Aorta (tissue), 5 donors: ENCODE measurements around the gene THAP7. TPM values are rescaled to one million over a fixed set of nuclear protein-coding genes. Genes with fewer than 3 reads are reported as not detected.

ENCODE experiments used
- ATAC-seq: fragments of 200-7000 bp; cut with Tn5 transposase; one replicate; pipeline ENCODE4 v1.9.1; 2022; ENCODE audit warnings: moderate library complexity; ENCODE audit not compliant: low FRiP score
- DNase-seq, 2 donors: peaks; one replicate each; pipeline ENCODE4 v3.0.0-alpha.2; 2020
- H3K27ac ChIP-seq, 2 donors: one replicate each; pipeline ENCODE4 v1.5.1; 2013; ENCODE audit warnings: low read length in 2 of 2, mild to moderate bottlenecking in 2 of 2, moderate library complexity in 2 of 2, control low read depth in 1 of 2, inconsistent platforms in 1 of 2, low read depth in 1 of 2
- H3K27me3 ChIP-seq, 2 donors: one replicate each; pipeline ENCODE4 v1.6.1; 2013; ENCODE audit warnings: control low read depth in 1 of 2, low read length in 1 of 2, mild to moderate bottlenecking in 1 of 2, moderate library complexity in 1 of 2; ENCODE audit not compliant: insufficient read depth in 2 of 2, control insufficient read depth in 1 of 2
- H3K36me3 ChIP-seq, 2 donors: one replicate each; pipeline ENCODE4 v1.6.1; 2013; ENCODE audit warnings: control low read depth in 1 of 2, low read length in 1 of 2, mild to moderate bottlenecking in 1 of 2; ENCODE audit not compliant: insufficient read depth in 2 of 2, control insufficient read depth in 1 of 2
- H3K4me1 ChIP-seq, 2 donors: one replicate each; pipeline ENCODE4 v1.6.1; 2013; ENCODE audit warnings: low read length in 2 of 2, control low read depth in 1 of 2, mild to moderate bottlenecking in 1 of 2, moderate library complexity in 1 of 2; ENCODE audit not compliant: insufficient read depth in 2 of 2, control insufficient read depth in 1 of 2
- H3K4me3 ChIP-seq, 2 donors: one replicate each; pipeline ENCODE4 v1.5.1; 2013; ENCODE audit warnings: low read length in 2 of 2, control low read depth in 1 of 2, mild to moderate bottlenecking in 1 of 2
- H3K9me3 ChIP-seq: one replicate; pipeline ENCODE4 v1.6.1; 2013; ENCODE audit warnings: mild to moderate bottlenecking, low read length; ENCODE audit not compliant: control insufficient read depth
- WGBS, 2 donors: extraction: QIAGEN DNeasy Blood & Tissue Kit; methylation state at CpG; one replicate each; pipeline ENCODE4 v1.1.7; 2013; 5-methylcytosine and 5-hydroxymethylcytosine counted together
- intact Hi-C, 2 donors: fragments of 100-400 bp; cut with DNase I; formaldehyde crosslinking; loops; one replicate each; pipeline versions ENCODE4 v1.14.2 to v1.15.0; 2022
- polyA plus RNA-seq, 2 donors: library from polyadenylated mRNA; stranded (reverse); fragments of 200-250 nt; gene quantifications; one replicate each; pipeline ENCODE4 v1.2.3, GENCODE V29; 2013
- total RNA-seq, 2 donors: library from RNA; stranded (reverse); fragmentation: NEBNext Ultra II Directional; extraction: Animal tissue kit (Norgen Biotek cat#: 25700); gene quantifications; one replicate each; pipeline ENCODE4 v1.2.1, GENCODE V29; 2021
- donor health status: healthy with polysubstance abuse.
- donor health status: Bipolar disorder and iron deficiency.
- donor health status: DM: no; HTN: no; CAD: no.
- donor health status: DM: no; HTN: no; CAD: no.
- donor health status: DM: yes; HTN: yes; CAD: no.

Gene THAP7
- total and polyA plus RNA-seq, 4 donors = 16.4 to 69.0 (median 18.9) TPM

GRCh38 chr22:20986365-20986764 lies 15.6 kb downstream of the THAP7 start:
- 92 to 95% methylated on average over 1 of the region's 1 CpG for WGBS, 2 donors
- Histone ChIP-seq H3K36me3 (peaks cover 0 to 1% of the 10 kb centered on the region in 2 donors), H3K4me1 (no peaks in the 10 kb centered on the region), H3K4me3 (no peak overlapping the region), H3K27me3 (no peaks in the 10 kb centered on the region), H3K27ac (no peak overlapping the region), H3K9me3 (no peaks in the 10 kb centered on the region)
- ATAC-seq (no peak), DNase-seq (no peak)
- intact Hi-C loops = no loop called here

DNA sequence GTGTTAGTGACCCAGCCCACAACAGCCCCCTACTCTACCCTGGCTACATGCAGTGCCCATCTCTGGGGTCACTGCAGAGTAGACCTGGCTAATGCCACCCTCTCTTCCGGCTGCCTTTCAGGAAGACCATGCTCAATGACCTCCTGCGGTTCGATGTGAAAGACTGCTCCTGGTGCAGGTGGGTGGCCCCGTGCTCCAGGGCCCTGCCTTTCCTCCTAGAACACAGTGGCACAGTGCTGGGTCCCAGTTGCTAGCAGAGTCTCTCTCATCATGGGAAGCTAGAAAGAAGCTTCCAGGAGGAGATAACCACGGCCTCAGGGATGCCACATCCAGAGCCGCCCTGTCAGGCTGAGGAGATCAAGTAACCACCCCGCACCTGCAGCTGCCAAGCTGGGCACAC lies 16.2 kb downstream of the THAP7 start:
- Histone ChIP-seq H3K27ac (no peak overlapping the region), H3K4me1 (no peaks in the 10 kb centered on the region), H3K36me3 (peaks cover 0 to 1% of the 10 kb centered on the region in 2 donors), H3K4me3 (no peak overlapping the region), H3K9me3 (no peaks in the 10 kb centered on the region), H3K27me3 (no peaks in the 10 kb centered on the region)
- ATAC-seq (no peak), DNase-seq (no peak)
- 92 to 93% methylated on average over 7 of the region's 7 CpGs for WGBS, 2 donors
- intact Hi-C loops = no loop called here

DNA sequence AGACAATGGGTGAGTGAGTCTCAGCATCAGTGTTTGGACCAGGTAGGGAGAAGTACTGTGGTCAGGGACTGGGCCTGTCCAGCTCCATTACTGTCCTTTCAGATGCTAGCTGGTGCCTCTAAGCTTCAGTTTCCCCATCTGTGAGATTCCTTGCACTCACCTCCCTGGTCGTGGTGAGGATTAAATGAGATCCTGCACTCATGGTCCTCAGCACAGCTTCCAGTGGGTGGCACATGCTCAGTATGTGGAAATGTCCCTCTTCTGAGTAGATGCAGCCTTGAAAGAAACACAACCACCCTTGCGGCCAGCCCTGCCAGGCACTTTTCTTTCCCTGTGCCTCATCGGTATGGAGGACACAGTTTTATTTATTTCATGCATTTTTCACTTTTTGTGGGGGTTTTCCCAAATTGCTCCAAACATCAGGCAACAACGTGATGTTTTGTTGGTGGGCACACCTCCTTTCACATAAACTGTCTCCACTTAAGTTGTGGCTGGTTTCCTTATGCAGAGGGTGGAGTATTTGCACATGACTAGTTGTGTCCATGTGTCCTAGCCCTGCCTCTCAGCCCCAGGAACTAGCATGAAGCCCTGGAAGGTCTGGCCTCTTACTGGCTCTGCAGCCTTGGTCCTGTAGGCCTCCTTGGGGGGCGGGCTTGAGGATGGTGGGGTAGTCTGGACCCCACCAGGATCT lies 18.7 kb downstream of the THAP7 start:
- Histone ChIP-seq H3K27ac (no peak overlapping the region), H3K4me1 (no peaks in the 10 kb centered on the region), H3K4me3 (peak overlapping the region; percentile 68 to 83), H3K36me3 (peaks cover 0 to 1% of the 10 kb centered on the region in 2 donors), H3K27me3 (no peaks in the 10 kb centered on the region), H3K9me3 (peaks cover 3% of the 10 kb centered on the region)
- WGBS, 2 donors = 70 to 76% methylated on average over 5 of the region's 5 CpGs
- intact Hi-C loops = loop anchor here in 1 of 2 donors (5.0 kb wide), 1 partner anchor 96 kb away; no protein-coding TSS in a partner anchor
- ATAC-seq (no peak), DNase-seq (no peak)

- peak overlapping the region; percentile 68 to 83 for H3K4me3 ChIP-seq
- ATAC-seq = no peak
- peaks cover 3% of the 10 kb centered on the region for H3K9me3 ChIP-seq
- H3K27me3 ChIP-seq = no peaks in the 10 kb centered on the region
- H3K27ac ChIP-seq = no peak overlapping the region
- peaks cover 0 to 1% of the 10 kb centered on the region in 2 donors for H3K36me3 ChIP-seq
- 0 to 1% methylated on average over 12 of the region's 12 CpGs for WGBS, 2 donors
- no peaks in the 10 kb centered on the region for H3K4me1 ChIP-seq
- no peak for DNase-seq
- intact Hi-C loops = loop anchor here (1.0 to 5.0 kb wide), 2 partner anchors 19 to 95 kb away; no protein-coding TSS in a partner anchor
These were observed 19.4 kb downstream of the THAP7 start for GRCh38 chr22:20982563-20982882.

DNA sequence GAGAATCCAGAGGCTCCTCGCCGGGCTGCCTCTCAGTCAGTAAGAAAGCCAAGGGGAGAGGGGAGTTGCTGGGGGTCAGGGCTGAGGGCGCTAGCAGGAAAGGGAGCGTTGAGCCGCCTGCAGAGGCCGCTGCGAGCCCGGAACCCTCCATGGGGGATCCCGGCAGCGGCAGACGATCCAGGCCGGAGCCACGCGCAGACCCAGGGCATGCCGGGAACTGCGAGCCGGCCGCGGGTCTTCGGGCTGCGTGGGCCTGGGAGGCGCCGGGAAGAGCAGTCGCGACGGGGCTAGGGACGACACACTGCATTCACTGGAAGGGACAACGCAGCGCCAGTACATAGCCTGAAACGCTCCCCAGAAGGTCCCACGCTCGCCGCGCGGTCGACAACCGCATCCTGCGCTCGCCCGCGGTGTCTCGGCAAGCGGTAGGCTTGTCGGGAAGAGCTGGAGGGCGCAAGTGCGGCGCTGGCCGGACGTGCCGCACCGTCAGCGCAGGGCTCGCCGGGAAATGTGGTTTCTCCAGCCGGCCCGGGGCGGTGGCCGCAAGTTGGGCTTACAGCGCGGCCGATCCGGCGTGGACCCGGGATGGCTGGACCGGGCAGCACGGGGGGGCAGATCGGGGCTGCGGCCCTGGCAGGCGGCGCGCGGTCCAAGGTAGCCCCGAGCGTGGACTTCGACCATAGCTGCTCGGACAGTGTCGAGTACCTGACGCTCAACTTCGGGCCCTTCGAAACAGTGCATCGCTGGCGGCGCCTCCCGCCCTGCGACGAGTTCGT lies 19.9 kb downstream of the THAP7 start, which contains the start of gene LZTR1:
Gene LZTR1, plus strand, starts transcription at position 511 of the 776 bp plus-strand sequence. Its CDS starts 75 bp downstream, at position 586.
- intact Hi-C loops = loop anchor here (1.0 to 5.0 kb wide), 2 partner anchors 19 to 95 kb away; no protein-coding TSS in a partner anchor
- ATAC-seq = peak; percentile 95
- H3K36me3 ChIP-seq = no peaks in the 10 kb centered on the region
- no peaks in the 10 kb centered on the region for H3K27me3 ChIP-seq
- H3K4me1 ChIP-seq = no peaks in the 10 kb centered on the region
- peak; percentile 91 to 95 for DNase-seq
- peak within 1 kb of the TSS; percentile 68 to 83 for H3K4me3 ChIP-seq
- H3K9me3 ChIP-seq = peaks cover 3% of the 10 kb centered on the region
- 0 to 1% methylated on average over 78 to 87 of the region's 87 CpGs for WGBS, 2 donors
- H3K27ac ChIP-seq = peak within 1 kb of the TSS; percentile 15 to 78

DNA sequence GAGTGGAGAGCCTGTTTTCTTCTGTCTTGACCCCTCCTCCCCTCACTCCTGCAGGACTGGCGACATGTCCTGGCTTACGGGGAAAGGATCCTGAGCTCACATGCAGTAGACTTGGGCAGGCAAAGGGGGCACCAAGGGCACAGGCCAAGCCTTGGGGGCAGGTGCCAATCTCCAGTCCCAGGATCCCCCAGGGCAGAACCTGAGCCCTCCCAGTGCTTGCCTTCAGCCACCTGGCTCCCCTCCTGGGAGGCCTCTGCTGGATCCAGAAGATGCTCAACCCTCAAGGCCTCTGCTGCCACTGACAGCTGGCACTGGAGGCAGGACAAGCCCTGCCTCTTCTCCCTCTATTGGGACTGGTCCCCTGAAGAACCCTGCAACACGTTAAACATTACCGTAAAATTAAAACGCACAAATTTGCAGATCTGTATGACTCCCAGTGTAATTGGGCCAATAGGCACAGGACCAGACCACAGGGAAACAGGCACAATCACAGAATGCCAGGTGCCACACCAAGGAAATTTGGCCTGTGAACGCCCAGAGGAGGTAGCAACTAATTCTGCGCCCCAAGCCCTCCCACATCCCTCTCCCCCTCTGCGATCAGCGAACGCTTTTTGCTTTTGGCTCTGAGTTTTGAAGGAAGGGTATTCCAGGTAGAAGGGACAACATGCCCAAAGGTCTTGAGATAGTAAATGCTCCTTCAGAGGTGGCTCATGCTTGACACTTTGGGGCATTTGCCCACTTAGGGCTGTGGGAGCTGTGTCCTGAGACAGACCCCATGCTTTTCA lies 20.8 kb downstream of the THAP7 start:
- H3K4me1 ChIP-seq = no peaks in the 10 kb centered on the region
- no peaks in the 10 kb centered on the region for H3K27me3 ChIP-seq
- DNase-seq = peak in 1 of 2 donors; percentile 48
- peaks cover 3% of the 10 kb centered on the region for H3K9me3 ChIP-seq
- H3K27ac ChIP-seq = peak overlapping the region; percentile 15 to 78
- H3K4me3 ChIP-seq = peak overlapping the region; percentile 68 to 83
- no peak for ATAC-seq
- 62 to 63% methylated on average over 10 of the region's 10 CpGs for WGBS, 2 donors
- intact Hi-C loops = loop anchor here in 1 of 2 donors (5.0 kb wide), 1 partner anchor 94 kb away; no protein-coding TSS in a partner anchor
- H3K36me3 ChIP-seq = no peaks in the 10 kb centered on the region

DNA sequence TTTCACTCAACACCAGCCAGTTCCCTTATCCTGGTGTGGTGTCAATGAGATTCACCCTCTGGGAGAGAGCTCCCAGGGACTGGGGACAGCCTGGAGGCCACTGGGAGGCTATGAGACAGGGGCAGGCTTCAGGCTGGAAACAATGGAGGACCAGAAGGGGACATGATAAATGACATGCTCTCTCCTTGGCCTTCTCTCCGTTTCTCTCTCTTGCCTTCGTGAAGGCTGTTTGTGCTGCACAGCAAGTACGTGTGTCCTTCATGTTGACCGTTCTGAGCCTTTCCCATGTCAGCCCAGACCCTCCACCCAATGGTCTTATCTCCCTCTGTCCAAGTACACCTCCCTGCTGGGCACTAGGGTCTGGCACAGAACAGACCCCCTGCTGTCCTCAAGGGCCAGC lies 21.4 kb downstream of the THAP7 start:
- H3K27ac ChIP-seq = no peak overlapping the region
- H3K4me3 ChIP-seq = no peak overlapping the region
- H3K27me3 ChIP-seq = no peaks in the 10 kb centered on the region
- H3K9me3 ChIP-seq = peaks cover 3% of the 10 kb centered on the region
- H3K4me1 ChIP-seq = no peaks in the 10 kb centered on the region
- intact Hi-C loops = loop anchor here in 1 of 2 donors (5.0 kb wide), 1 partner anchor 93 kb away; no protein-coding TSS in a partner anchor
- ATAC-seq (no peak), DNase-seq (no peak)
- no peaks in the 10 kb centered on the region for H3K36me3 ChIP-seq
- WGBS, 2 donors = 77 to 81% methylated on average over 4 of the region's 4 CpGs

DNA sequence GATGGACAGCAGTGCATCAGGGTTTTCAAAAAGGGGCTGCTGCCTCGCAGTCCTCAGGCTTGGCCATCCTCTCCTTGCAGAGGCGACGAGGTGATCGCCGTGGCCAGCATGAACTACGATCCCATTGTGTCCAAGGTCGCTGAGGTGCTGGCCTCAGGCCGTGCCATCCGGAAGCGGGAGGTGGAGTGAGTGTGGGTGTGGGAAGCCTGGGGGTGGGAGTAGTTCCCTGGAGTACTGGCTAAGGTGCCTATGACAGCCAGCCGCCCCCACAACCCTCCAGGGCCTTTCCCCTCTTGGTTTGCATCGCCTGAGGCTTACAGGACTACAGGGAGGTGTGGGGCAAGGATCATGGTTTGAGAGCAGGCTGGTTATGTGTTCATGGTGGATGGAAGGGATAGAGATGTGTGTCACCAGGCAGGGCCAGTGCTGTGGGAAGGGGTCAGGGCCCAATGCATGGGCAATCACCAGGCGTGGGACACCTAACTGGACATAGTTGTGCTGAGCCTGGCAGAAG lies 21.9 kb downstream of the THAP7 start:
- Histone ChIP-seq H3K27ac (no peak overlapping the region), H3K36me3 (no peaks in the 10 kb centered on the region), H3K4me1 (no peaks in the 10 kb centered on the region), H3K9me3 (peaks cover 3% of the 10 kb centered on the region), H3K4me3 (no peak overlapping the region), H3K27me3 (no peaks in the 10 kb centered on the region)
- DNase-seq = peak in 1 of 2 donors; percentile 76
- 36 to 37% methylated on average over 13 of the region's 13 CpGs for WGBS, 2 donors
- intact Hi-C loops = loop anchor here in 1 of 2 donors (5.0 kb wide), 1 partner anchor 93 kb away; no protein-coding TSS in a partner anchor
- ATAC-seq = no peak
